HG03060 (cell line): ENCODE results near the gene EZH2.

Experiments
- ATAC-seq: cut with Tn5 transposase; IDR thresholded peaks from one replicate; pipeline ENCODE4 v1.9.1; 2021; ENCODE audit warnings: low read depth, moderate number of reproducible peaks; ENCODE audit not compliant: unreplicated experiment

The EZH2 gene

GRCh38 chr7:148862481-148862880, 21.6 kb downstream of the EZH2 start:
- ATAC-seq, result no peak

DNA sequence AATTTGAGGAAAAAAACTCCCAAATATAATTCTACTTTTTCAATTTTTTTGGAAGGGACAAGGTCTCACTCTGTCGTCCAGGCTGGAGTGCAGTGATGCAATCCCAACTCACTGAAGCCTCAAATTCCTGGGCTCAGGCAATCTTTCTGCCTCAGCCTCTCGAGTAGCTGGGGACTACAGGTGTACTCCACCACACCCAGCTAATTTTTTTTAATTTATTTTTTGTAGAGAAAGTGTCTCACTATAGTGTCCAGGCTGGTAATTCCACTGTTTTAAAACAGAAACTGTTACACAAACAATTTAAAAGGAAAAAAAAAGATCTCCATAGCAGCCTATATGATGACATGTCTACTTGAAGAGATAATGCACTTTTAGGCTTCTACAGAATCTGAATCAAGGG, 25.6 kb downstream of the EZH2 start:
- ATAC-seq, result no peak

DNA sequence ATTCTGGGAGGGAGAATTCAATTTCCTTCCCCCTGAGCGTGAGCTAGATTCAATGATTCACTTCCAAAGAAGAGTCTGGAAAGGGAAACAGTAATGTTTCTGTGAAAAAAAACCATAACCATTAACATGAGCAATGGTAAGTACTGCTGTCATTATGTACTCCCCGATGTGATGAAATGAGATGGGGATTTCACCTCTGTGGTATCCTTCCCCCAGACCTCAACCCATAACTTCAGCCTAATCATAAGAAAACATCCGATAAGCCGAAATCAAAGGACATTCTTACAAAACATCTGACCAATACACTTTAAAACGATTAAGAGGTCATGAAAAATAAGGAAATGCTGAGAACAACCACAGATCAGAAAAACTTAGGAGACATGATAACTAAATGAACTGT, 27.2 kb downstream of the EZH2 start:
- ATAC-seq, result no peak

DNA sequence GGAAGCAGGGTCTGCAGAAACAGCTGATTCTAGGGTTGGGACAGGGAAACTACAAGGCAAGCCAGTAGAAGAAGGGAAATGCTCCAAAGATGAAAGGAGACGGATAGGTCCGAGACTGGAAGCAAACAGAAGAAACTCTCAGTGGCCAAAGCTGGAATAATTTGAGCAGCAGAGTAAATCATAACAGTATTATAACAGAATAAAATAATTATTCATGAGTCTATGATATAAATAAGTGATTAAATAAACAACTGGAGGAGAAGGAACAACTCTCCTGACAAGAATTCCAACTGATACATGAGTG, 27.6 kb downstream of the EZH2 start:
- no peak for ATAC-seq

- ATAC-seq, result no peak
Observed at GRCh38 chr7:148854983-148855382, 29.1 kb downstream of the EZH2 start.

DNA sequence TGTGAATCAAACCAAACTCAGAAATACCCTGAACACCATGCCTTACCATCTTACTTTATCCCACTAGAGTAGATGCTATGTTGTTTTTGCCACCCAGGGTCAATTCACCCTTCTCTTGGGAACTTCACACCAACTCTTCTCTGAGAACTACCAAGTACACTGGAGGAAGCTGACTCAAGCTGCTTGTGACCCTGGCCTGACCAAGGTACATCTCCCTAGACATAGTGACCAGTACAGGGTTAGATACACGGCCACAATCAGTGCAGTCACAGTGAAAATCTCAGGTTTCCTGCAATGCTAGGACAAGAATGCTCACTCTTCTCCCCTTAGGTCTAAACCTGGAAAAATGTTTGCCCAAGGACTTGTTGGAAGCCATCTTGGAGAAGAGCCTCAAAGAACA, 31.8 kb downstream of the EZH2 start:
- no peak for ATAC-seq

GRCh38 chr7:148850564-148850963, 33.5 kb downstream of the EZH2 start:
- no peak for ATAC-seq

- no peak for ATAC-seq
Observed at GRCh38 chr7:148849393-148850098, 34.5 kb downstream of the EZH2 start.

DNA sequence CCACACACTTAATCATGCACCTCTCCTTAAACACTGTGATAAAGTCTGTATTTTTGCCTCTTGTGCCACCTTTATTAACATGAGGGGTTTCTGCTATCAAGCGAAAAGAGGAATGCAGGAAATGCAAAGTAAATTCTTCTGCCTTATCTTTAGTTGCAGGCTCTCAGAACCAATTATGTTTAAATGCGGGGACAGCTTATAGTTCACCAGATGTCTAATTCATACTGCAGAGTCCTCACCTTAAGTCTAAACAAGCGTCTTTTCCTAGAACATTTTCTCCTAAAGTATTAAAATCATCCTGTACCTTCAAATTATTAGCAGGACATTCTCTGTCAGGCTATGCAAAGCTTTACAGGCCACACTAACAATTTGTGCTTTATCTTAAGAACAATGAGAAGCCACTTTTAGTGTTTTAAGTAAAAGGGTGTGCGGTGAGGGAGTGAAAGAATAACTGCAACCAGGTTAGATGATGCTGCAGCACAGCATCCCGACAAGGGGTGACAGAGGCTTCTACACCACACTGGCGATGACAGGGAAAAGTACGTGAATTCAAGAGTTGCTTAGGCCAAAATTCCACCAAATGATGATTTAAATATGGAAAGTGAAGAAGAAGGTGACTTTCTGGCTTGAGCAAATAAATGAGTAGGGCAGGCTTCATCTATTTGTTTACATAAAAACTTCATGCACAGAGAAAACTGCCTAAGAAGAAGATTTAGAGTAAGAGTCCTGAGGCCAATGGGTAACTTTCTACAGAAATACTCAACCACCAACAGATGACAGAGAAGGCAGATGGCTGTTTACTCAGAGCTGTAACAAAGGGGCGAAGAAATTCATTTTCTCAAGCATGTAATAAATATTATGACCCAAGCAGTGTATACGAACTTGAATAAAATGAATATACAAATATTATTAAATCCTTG, 36.0 kb downstream of the EZH2 start:
- no peak for ATAC-seq

DNA sequence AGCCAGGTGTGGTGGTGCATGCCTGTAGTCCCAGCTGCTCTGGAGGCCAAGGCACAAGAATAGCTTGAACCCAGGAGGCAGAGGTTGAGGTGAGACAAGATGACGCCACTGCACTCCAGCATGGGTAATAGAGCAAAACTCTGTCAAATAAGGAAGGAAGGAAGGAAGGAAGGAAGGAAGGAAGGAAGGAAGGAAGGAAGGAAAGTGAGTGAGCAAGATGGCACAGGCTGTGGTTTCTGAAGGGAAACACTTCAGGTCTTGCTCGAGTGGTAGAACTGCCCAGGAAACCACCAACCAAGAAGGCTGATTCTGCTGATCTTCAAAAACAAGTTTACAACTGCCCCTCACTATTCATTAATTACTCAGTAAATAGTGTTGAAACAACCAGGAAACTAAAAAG, 45.2 kb downstream of the EZH2 start:
- ATAC-seq, result no peak

DNA sequence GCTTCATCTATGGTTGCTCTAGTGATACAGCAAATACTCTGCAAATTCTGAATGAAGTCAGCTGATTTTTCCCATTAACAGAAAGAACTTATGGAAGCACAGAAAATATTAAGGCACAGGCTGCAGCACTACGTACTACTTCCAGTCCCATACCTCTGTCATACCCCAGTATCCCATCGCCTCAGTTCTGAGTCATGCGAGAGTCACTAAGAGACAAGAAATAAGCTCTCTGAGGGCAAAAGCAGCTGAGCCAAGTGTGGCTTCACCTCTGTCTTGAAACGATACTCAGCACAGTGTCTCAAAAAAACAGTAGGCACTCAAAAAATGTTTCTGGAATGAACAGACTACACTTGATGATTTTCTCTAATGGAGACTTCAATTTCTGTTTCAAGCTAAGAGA, 48.2 kb downstream of the EZH2 start:
- ATAC-seq, result no peak

DNA sequence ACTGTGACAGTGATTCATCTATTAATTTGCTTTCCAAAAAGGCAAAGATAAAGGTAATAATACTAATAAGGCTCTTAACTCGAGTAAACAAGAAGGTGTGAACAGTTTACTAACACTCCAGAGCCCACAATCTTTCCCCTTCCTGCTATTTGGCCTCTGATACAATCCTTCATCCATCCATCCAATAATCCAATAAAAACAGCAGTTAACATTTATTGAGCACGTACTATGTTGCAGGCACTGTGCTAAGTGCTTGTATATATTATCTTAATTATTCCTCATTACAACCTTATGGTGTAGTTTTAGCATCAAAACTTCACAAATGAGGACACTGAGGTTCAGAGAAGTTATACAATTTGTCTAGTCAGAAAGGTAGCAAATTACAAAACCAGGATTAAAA, 49.5 kb downstream of the EZH2 start:
- ATAC-seq, result no peak

DNA sequence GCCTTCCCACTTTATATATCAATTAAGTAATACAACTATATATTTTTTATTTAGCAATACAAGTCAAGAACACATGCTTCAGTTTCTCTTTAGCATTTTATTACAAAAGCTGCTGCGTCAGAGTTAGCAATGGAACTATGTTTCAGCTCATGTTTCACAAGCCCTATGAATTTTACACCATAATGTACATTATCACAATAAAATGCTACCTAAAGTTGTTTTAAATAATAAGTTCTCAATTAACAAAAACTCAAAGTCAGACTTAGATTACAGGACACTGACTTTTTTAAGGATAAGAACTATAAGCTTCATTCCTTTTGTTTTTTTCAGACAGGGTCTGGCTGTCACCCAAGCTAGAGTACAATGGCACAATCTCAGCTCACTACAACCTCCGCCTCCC, 52.3 kb downstream of the EZH2 start:
- no peak for ATAC-seq

GRCh38 chr7:148830897-148831692, 53.0 kb downstream of the EZH2 start:
- no peak for ATAC-seq

DNA sequence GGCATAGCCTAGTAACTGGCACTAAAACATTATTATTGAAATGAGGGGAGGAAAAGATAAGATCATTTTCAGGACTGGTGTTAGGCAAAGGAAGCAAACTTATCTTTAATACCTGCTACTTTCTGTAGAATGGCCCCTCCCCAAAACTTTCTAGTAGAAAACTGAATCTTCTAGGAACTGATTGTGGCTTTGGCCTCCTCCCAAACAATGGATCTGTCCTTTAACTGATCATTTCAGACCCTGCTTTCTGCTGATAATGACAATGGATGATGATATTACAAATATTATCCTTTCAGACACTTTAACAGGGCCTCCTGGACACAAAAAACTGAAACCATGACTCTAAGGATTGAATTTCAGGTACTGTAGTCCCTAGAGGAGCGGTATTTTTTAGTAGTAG, 55.1 kb downstream of the EZH2 start:
- no peak for ATAC-seq

DNA sequence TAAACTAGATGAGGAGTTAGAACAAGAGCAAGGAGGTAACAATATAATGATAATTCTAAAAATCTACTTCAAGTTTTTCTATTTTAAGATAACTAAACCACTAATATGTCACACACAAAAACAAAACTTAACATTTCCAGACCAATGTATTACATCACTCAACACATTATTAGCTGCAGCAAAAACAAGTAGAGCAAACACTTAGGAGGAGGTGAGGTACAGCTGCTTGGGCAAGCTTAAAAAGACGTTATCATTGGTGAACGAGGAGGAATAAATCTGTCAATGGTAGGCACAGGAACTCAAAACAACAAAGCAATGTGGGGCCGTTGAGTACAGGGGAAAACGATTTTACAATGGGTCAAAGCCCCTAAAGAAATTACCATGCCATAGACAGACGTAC, 58.8 kb downstream of the EZH2 start:
- no peak for ATAC-seq

GRCh38 chr7:148824864-148825263, 59.2 kb downstream of the EZH2 start:
- no peak for ATAC-seq

- no peak for ATAC-seq
Observed at GRCh38 chr7:148821422-148821821, 62.7 kb downstream of the EZH2 start.

GRCh38 chr7:148819697-148820360, 64.3 kb downstream of the EZH2 start:
- no peak for ATAC-seq

GRCh38 chr7:148815612-148816011, 68.5 kb downstream of the EZH2 start:
- ATAC-seq, result no peak
